Lower leg skin (tissue), 4 donors: ENCODE data around the gene DTYMK. TPM values are rescaled to one million over a fixed set of nuclear protein-coding genes. Genes with fewer than 3 reads are reported as not detected.
"Not testable (repeated sequence)": the region's sequence is repeated elsewhere in the genome, so short reads cannot be mapped to it uniquely, and the experiment has no call there.

Experiments
- DNase-seq, 2 donors: peaks; one replicate each; pipeline ENCODE4 v3.0.0-alpha.2; 2019; ENCODE audit warnings: low spot score in 2 of 2
- H3K4me3 ChIP-seq: fragments of 200-600 bp; sonication (generic); 2 replicates; pipeline ENCODE4 v1.5.1; 2017; ENCODE audit warnings: mild to moderate bottlenecking, low read depth; ENCODE audit not compliant: poor library complexity, severe bottlenecking
- POLR2A ChIP-seq, 2 donors: fragments of 450-650 bp; IDR thresholded peaks; one replicate each; pipeline ENCODE4 v1.6.1; 2016 to 2017; ENCODE audit warnings: antibody characterized with exemption in 2 of 2, mild to moderate bottlenecking in 1 of 2, moderate library complexity in 1 of 2
- WGBS, 2 donors: methylation state at CpG; one replicate each; pipeline ENCODE4 v1.1.5; 2018; 5-methylcytosine and 5-hydroxymethylcytosine counted together
- intact Hi-C: fragments of 100-400 bp; cut with DNase I; formaldehyde crosslinking; loops from one replicate; pipeline ENCODE4 v1.15.0; 2023; ENCODE audit warnings: low total_unique reads
- total RNA-seq, 4 donors: library from RNA; depleted of rRNA; stranded (reverse); fragments of >200 nt; gene quantifications; one replicate each; pipeline ENCODE4 v1.1.0, GENCODE V29; 2016
- TF ChIP-seq, protein P1 (sequence below), 3 donors: fragments of 450-650 bp; IDR thresholded peaks; one replicate each; pipeline ENCODE4 v1.5.1; 2016; ENCODE audit warnings: antibody characterized with exemption in 3 of 3, mild to moderate bottlenecking in 3 of 3, moderate library complexity in 2 of 3

The DTYMK gene
- 10 to 100 TPM in 3 of 4 donors, 1 to 10 TPM in 1; 6.6 to 16.2 (median 12.0) TPM for total RNA-seq

- 0% methylated on average over 31 to 66 of the region's 102 CpGs for WGBS, 2 donors
- H3K4me3 ChIP-seq: peak within 1 kb of the TSS; percentile 77
- TF ChIP-seq, protein P1, sequence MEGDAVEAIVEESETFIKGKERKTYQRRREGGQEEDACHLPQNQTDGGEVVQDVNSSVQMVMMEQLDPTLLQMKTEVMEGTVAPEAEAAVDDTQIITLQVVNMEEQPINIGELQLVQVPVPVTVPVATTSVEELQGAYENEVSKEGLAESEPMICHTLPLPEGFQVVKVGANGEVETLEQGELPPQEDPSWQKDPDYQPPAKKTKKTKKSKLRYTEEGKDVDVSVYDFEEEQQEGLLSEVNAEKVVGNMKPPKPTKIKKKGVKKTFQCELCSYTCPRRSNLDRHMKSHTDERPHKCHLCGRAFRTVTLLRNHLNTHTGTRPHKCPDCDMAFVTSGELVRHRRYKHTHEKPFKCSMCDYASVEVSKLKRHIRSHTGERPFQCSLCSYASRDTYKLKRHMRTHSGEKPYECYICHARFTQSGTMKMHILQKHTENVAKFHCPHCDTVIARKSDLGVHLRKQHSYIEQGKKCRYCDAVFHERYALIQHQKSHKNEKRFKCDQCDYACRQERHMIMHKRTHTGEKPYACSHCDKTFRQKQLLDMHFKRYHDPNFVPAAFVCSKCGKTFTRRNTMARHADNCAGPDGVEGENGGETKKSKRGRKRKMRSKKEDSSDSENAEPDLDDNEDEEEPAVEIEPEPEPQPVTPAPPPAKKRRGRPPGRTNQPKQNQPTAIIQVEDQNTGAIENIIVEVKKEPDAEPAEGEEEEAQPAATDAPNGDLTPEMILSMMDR (IDR thresholded peaks at IDR 0.05): no peak
- TF ChIP-seq POLR2A (IDR thresholded peaks at IDR 0.05): peak in 1 of 2 donors; percentile 60
- intact Hi-C loops: no loop called here
- DNase-seq: peak; percentile 93 to 99
Observed at GRCh38 chr2:241686650-241687425, at the start of gene DTYMK. DTYMK (minus strand) TSS chr2:241686815; CDS start chr2:241686783, 32 bp downstream.

GRCh38 chr2:241736111-241736510, 49.5 kb upstream of the DTYMK start:
- 87 to 89% methylated on average over 3 of the region's 3 CpGs for WGBS, 2 donors
- intact Hi-C loops: no loop called here
- no peak overlapping the region for H3K4me3 ChIP-seq
- TF ChIP-seq, protein P1 (IDR thresholded peaks at IDR 0.05): no peak
- no peak for TF ChIP-seq POLR2A (IDR thresholded peaks at IDR 0.05)
- DNase-seq: no peak

- DNase-seq: peak; percentile 88 to 99
- peak within 1 kb of the TSS; percentile 76 for H3K4me3 ChIP-seq
- WGBS, 2 donors: 1 to 2% methylated on average over 30 to 67 of the region's 98 CpGs
- intact Hi-C loops: no loop called here
- TF ChIP-seq POLR2A (IDR thresholded peaks at IDR 0.05): no peak
- TF ChIP-seq, protein P1 (IDR thresholded peaks at IDR 0.05): no peak
Observed at GRCh38 chr2:241734467-241735208, 48.0 kb upstream of the DTYMK start, which contains the start of gene D2HGDH. D2HGDH (plus strand) TSS chr2:241734630; CDS start chr2:241735225, 595 bp downstream.

- peak overlapping the region; percentile 7 for H3K4me3 ChIP-seq
- intact Hi-C loops: no loop called here
- WGBS, 2 donors: 0 to 1% methylated on average over 4 to 12 of the region's 25 CpGs
- TF ChIP-seq, protein P1 (IDR thresholded peaks at IDR 0.05): no peak
- no peak for TF ChIP-seq POLR2A (IDR thresholded peaks at IDR 0.05)
- DNase-seq: no peak
Observed at GRCh38 chr2:241734208-241734466, 47.5 kb upstream of the DTYMK start.

DNA sequence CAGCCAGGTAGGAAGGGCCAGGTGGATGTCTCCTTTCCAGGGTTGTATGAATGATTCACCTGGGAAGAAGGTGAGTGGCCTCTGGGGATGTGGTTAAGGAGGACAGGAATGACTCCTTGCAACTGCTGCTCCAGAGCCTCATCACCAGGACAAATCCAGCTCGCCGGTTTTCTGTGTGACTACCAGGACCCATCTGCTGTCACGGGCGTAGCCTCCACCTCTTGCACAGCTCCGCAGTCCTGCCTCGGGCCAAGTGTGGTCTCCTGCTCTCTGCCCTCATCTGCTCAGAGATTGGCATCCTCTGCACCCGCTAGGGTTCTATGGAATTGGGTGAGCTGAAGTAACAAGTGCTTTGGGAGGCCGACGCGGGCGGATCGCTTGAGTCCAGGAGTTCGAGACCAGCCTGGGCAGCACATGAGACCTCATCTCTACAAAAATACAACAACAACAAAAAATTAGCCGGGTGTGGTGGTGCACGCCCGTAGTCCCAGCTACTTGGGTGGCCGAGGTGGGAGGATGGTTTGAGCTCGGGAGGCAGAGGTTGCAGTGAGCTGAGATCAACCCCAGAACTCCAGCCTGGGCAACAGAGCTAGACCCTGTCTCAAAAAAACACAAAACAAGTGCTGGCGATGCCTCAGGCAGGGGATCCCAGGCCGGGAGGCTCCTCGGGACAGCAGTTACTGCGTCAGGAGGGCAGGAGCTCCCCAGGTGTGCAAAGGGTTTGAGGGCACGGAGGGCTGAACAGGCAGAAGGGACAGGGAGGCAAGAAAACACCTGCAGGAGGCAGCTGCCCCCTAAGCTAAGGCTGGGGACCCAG, 47.0 kb upstream of the DTYMK start:
- 73 to 80% methylated on average over 23 of the region's 23 CpGs for WGBS, 2 donors
- H3K4me3 ChIP-seq: peak overlapping the region; percentile 7
- intact Hi-C loops: no loop called here
- no peak for TF ChIP-seq POLR2A (IDR thresholded peaks at IDR 0.05)
- DNase-seq: peak in 1 of 2 donors; percentile 88

DNA sequence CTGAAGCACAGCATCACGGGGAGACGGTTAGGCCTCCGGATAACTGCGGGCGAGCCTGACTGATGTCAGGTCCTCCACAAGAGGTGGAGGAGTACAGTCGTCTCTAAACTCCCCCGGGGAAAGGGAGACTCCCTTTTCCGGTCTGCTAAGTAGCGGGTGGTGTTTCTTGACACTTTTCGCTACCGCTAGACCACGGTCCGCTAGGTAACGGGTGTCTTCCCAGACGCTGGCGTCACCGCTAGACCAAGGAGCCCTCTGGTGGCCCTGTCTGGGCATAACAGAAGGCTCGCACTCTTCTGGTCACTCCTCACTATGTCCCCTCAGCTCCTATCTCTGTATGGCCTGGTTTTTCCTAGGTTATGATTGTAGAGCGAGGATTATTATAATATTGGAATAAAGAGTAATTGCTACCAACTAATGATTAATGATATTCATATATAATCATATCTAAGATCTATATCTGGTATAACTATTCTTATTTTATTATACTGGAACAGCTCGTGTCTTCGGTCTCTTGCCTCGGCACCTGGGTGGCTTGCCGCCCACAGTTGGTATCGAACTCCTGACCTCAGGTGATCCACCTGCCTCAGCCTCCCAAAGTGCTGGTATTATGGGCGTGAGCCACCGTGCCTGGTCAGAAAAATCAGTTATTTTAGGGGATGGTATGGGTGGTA, 46.0 kb upstream of the DTYMK start:
- DNase-seq: peak in 1 of 2 donors; percentile 27
- H3K4me3 ChIP-seq, intact Hi-C loops: not testable (repeated sequence)
- WGBS, 2 donors: 37 to 42% methylated on average over 22 to 26 of the region's 26 CpGs
